Osteocyte (in vitro differentiated cells): ENCODE measurements around the gene TOM1L2. TPM values are rescaled to one million over a fixed set of nuclear protein-coding genes. Genes with fewer than 3 reads are reported as not detected.

Source experiments
- DNase-seq: peaks from one replicate; pipeline ENCODE4 v3.0.0; 2021; ENCODE audit warnings: mixed read lengths; ENCODE audit not compliant: unreplicated experiment; ENCODE audit errors: extremely low spot score
- H3K27ac Mint-ChIP-seq: one replicate; pipeline ENCODE4 v1.8.0; 2021; ENCODE audit warnings: mild to moderate bottlenecking, mixed read lengths; ENCODE audit not compliant: unreplicated experiment
- H3K27me3 Mint-ChIP-seq: one replicate; pipeline ENCODE4 v1.8.0; 2021; ENCODE audit warnings: mixed read lengths; ENCODE audit not compliant: unreplicated experiment
- H3K36me3 Mint-ChIP-seq: one replicate; pipeline ENCODE4 v1.8.0; 2021; ENCODE audit warnings: mixed read lengths; ENCODE audit not compliant: unreplicated experiment
- H3K4me1 Mint-ChIP-seq: one replicate; pipeline ENCODE4 v1.8.0; 2021; ENCODE audit warnings: mixed read lengths; ENCODE audit not compliant: unreplicated experiment
- H3K4me3 Mint-ChIP-seq: one replicate; pipeline ENCODE4 v1.8.0; 2021; ENCODE audit warnings: mild to moderate bottlenecking, moderate library complexity, mixed read lengths; ENCODE audit not compliant: unreplicated experiment
- H3K9me3 Mint-ChIP-seq: one replicate; pipeline ENCODE4 v1.8.0; 2021; ENCODE audit warnings: mixed read lengths; ENCODE audit not compliant: unreplicated experiment
- total RNA-seq: library from RNA; stranded (reverse); gene quantifications from 2 replicates; pipeline ENCODE4 v1.2.1, GENCODE V29; 2021
- TF ChIP-seq, protein P1 (sequence below): fragments of 200-600 bp; sonication (generic); IDR thresholded peaks from 2 replicates; pipeline ENCODE4 v1.5.0; 2021; ENCODE audit warnings: antibody characterized with exemption, mild to moderate bottlenecking, moderate library complexity

The TOM1L2 gene
- total RNA-seq, 1 donor from 2014 or later = 69.7 TPM

DNA sequence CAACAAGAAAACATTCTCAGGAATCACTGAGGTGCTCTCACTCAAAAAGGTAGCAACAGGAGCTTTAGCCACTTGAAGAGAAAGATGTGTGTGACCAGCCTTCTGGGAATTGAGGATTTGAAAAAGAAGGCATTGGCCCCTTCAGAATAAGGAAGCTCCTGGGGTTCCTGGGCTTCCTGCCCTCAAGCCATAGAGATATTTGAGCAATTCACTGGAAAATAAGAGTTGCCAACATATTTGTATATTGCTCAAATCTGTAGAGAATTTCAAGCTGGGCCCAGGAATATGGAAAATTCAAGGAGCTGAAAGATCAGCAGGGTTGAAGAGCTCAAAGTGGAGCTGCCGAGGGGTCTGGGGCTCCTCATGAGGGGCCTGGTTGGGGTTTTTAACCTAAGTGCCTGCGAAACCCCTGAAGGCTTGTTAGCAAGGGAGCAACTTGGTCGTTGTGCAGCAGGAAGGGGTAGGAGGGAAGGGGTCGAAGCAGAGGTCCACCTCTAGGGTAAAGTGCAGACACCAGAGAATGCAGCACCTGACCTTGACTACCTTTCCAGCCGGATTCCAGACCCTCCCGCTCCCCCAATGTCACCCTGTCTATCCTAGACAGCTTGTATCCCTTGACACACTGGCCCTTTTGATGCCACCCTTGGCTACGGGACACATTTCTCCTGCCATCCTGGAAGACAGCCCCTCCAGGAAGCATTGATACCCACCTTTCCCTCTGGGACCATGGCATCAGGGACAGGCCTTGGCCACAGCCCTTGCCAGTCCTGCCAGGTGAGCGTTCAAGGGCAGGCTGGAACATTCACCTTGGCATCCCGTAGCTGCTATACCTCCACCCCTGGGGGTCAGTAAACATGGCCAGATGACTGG, 67.8 kb downstream of the TOM1L2 start:
- H3K9me3 Mint-ChIP-seq = no peaks in the 10 kb centered on the region
- no peak overlapping the region for H3K4me3 Mint-ChIP-seq
- no peak for DNase-seq
- H3K27ac Mint-ChIP-seq = peak overlapping the region; percentile 56
- TF ChIP-seq, protein P1, sequence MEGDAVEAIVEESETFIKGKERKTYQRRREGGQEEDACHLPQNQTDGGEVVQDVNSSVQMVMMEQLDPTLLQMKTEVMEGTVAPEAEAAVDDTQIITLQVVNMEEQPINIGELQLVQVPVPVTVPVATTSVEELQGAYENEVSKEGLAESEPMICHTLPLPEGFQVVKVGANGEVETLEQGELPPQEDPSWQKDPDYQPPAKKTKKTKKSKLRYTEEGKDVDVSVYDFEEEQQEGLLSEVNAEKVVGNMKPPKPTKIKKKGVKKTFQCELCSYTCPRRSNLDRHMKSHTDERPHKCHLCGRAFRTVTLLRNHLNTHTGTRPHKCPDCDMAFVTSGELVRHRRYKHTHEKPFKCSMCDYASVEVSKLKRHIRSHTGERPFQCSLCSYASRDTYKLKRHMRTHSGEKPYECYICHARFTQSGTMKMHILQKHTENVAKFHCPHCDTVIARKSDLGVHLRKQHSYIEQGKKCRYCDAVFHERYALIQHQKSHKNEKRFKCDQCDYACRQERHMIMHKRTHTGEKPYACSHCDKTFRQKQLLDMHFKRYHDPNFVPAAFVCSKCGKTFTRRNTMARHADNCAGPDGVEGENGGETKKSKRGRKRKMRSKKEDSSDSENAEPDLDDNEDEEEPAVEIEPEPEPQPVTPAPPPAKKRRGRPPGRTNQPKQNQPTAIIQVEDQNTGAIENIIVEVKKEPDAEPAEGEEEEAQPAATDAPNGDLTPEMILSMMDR = no peak
- H3K27me3 Mint-ChIP-seq = no peaks in the 10 kb centered on the region
- H3K36me3 Mint-ChIP-seq = peaks cover 19% of the 10 kb centered on the region
- H3K4me1 Mint-ChIP-seq = peaks cover 60% of the 10 kb centered on the region

- TF ChIP-seq, protein P1 = no peak
- DNase-seq = no peak
- H3K4me1 Mint-ChIP-seq = peaks cover 58% of the 10 kb centered on the region
- peaks cover 24% of the 10 kb centered on the region for H3K36me3 Mint-ChIP-seq
- no peak overlapping the region for H3K27ac Mint-ChIP-seq
- H3K9me3 Mint-ChIP-seq = no peaks in the 10 kb centered on the region
- no peaks in the 10 kb centered on the region for H3K27me3 Mint-ChIP-seq
- no peak overlapping the region for H3K4me3 Mint-ChIP-seq
Observed at GRCh38 chr17:17902877-17903276, 69.3 kb downstream of the TOM1L2 start.

DNA sequence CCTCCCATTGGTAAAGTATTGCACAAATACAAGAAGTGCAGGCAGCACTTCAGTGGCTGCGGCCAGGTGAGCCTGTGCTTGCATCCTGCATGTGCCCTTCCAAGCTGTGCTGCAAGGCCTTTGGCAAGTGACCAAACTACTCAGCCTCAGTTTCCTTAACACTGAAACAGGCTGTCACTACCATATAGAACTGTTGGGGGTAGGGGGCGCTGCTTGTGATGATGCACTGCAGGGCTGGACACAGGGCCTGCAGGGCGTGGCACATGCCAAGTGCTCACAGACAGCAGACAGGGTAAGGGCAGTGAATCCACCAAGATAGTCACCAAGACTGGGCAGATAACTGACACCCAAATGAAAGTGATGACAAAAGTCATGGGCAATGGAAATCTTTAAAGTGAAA, 69.8 kb downstream of the TOM1L2 start:
- Mint-ChIP-seq H3K9me3 (no peaks in the 10 kb centered on the region), H3K27me3 (no peaks in the 10 kb centered on the region), H3K27ac (no peak overlapping the region), H3K4me3 (no peak overlapping the region), H3K4me1 (peaks cover 58% of the 10 kb centered on the region), H3K36me3 (peaks cover 25% of the 10 kb centered on the region)
- TF ChIP-seq, protein P1 = no peak
- DNase-seq = no peak

DNA sequence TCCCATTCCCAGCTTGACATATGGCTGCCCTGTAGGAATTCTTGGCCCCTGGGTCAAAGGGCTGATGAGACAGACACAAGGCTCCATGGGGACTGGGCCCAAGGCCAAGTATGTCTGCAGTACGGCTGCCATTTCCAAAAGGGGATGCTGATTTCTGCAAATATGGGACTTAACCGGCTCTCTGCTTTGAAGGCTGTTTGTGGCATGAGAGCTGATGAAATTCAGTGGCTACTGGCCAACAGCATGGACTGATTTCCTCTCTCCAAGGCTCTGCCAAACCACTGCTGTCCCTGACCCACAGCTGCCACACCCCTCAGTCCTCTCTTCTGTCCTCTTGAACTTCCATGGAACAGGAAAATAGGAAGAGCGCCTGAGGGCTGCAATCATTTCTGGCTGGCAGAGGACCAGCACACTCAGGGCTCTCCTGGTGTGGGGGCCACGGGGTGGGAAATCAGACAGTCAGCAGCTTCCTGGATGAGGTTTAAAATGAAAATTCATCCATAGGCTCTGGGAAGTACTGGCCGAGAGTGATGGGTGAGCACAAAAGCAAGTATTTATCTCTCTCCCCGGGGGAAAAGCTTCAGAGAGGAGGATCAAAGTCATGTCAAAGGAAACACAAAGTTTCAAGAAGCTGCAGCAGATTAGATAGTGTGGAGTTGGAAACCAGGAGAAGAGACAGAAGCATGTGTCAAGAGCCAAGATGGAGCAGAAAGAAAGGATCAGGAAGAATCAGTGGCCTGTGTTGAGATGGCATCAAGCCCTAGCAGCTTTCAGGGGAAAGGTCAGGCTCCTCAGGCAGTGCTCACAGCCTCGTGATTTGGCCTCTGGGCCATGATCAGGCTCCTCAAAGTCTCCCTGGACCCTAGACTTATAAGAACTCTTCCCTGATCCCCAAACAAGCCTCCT, 71.3 kb downstream of the TOM1L2 start:
- Mint-ChIP-seq H3K27me3 (no peaks in the 10 kb centered on the region), H3K36me3 (peaks cover 31% of the 10 kb centered on the region), H3K27ac (peak overlapping the region; percentile 81)

More for the DNA sequence above, 71.3 kb downstream of the TOM1L2 start:
- H3K4me1 Mint-ChIP-seq = peaks cover 47% of the 10 kb centered on the region
- no peaks in the 10 kb centered on the region for H3K9me3 Mint-ChIP-seq
- no peak overlapping the region for H3K4me3 Mint-ChIP-seq
- DNase-seq = peak; percentile 93
- TF ChIP-seq, protein P1 = no peak
